ENCODE results near the gene PPM1B.
"Not testable (repeated sequence)": the region's sequence is repeated elsewhere in the genome, so short reads cannot be mapped to it uniquely, and the experiment has no call there.

The PPM1B gene

GRCh38 chr2:44163777-44164176 is 4.9 kb upstream of the PPM1B start:
- DNase-seq (ENCODE audit: low spot score): no peak

- DNase-seq (ENCODE audit: low spot score): no peak
Measured at GRCh38 chr2:44164617-44165016, 4.1 kb upstream of the PPM1B start.

- no peak for DNase-seq (ENCODE audit: low spot score)
Measured at GRCh38 chr2:44166096-44166495, 2.6 kb upstream of the PPM1B start.

- DNase-seq (ENCODE audit: low spot score): no peak
Measured at GRCh38 chr2:44167311-44167907, 1.3 kb upstream of the PPM1B start.

GRCh38 chr2:44167908-44168680 is 581 bp upstream of the PPM1B start:
- DNase-seq (ENCODE audit: low spot score): peak; percentile 88

GRCh38 chr2:44169155-44169898 is 652 bp downstream of the PPM1B start:
- DNase-seq (ENCODE audit: low spot score): peak; percentile 61

GRCh38 chr2:44170311-44170717 is 1.6 kb downstream of the PPM1B start:
- DNase-seq (ENCODE audit: low spot score): no peak

GRCh38 chr2:44171018-44171417 is 2.3 kb downstream of the PPM1B start:
- no peak for DNase-seq (ENCODE audit: low spot score)

GRCh38 chr2:44171442-44171841 is 2.8 kb downstream of the PPM1B start:
- not testable (repeated sequence) for DNase-seq (ENCODE audit: low spot score)

- DNase-seq (ENCODE audit: low spot score): no peak
Measured at GRCh38 chr2:44172576-44172975, 3.9 kb downstream of the PPM1B start.

- DNase-seq (ENCODE audit: low spot score): no peak
Measured at GRCh38 chr2:44178950-44179349, 10.3 kb downstream of the PPM1B start.

- DNase-seq (ENCODE audit: low spot score): no peak
Measured at GRCh38 chr2:44181648-44182047, 13.0 kb downstream of the PPM1B start.

- DNase-seq (ENCODE audit: low spot score): no peak
Measured at GRCh38 chr2:44184106-44184505, 15.4 kb downstream of the PPM1B start.

GRCh38 chr2:44186810-44187209 is 18.1 kb downstream of the PPM1B start:
- no peak for DNase-seq (ENCODE audit: low spot score)

- no peak for DNase-seq (ENCODE audit: low spot score)
Measured at GRCh38 chr2:44187251-44187650, 18.6 kb downstream of the PPM1B start.

- DNase-seq (ENCODE audit: low spot score): no peak
Measured at GRCh38 chr2:44188696-44189095, 20.0 kb downstream of the PPM1B start.

- DNase-seq (ENCODE audit: low spot score): no peak
Measured at GRCh38 chr2:44189104-44189503, 20.4 kb downstream of the PPM1B start.

GRCh38 chr2:44190526-44190925 is 21.9 kb downstream of the PPM1B start:
- DNase-seq (ENCODE audit: low spot score): no peak

- DNase-seq (ENCODE audit: low spot score): no peak
Measured at GRCh38 chr2:44191739-44192138, 23.1 kb downstream of the PPM1B start.

- no peak for DNase-seq (ENCODE audit: low spot score)
Measured at GRCh38 chr2:44192646-44193045, 24.0 kb downstream of the PPM1B start.

GRCh38 chr2:44195714-44196113 is 27.0 kb downstream of the PPM1B start:
- no peak for DNase-seq (ENCODE audit: low spot score)

GRCh38 chr2:44197816-44198215 is 29.1 kb downstream of the PPM1B start:
- no peak for DNase-seq (ENCODE audit: low spot score)

GRCh38 chr2:44200011-44200410 is 31.3 kb downstream of the PPM1B start:
- DNase-seq (ENCODE audit: low spot score): no peak
